Measurements from ENCODE around the gene MYADML2. TPM values are rescaled to one million over a fixed set of nuclear protein-coding genes. Genes with fewer than 3 reads are reported as not detected.
A peak's percentile ranks its signal among the peaks of the same experiment; 100 is the strongest.
"Not testable (repeated sequence)": the region's sequence is repeated elsewhere in the genome, so short reads cannot be mapped to it uniquely, and the experiment has no call there.

The MYADML2 gene
- total RNA-seq, 1 donor from 2014 or later: 3.2 TPM

DNA sequence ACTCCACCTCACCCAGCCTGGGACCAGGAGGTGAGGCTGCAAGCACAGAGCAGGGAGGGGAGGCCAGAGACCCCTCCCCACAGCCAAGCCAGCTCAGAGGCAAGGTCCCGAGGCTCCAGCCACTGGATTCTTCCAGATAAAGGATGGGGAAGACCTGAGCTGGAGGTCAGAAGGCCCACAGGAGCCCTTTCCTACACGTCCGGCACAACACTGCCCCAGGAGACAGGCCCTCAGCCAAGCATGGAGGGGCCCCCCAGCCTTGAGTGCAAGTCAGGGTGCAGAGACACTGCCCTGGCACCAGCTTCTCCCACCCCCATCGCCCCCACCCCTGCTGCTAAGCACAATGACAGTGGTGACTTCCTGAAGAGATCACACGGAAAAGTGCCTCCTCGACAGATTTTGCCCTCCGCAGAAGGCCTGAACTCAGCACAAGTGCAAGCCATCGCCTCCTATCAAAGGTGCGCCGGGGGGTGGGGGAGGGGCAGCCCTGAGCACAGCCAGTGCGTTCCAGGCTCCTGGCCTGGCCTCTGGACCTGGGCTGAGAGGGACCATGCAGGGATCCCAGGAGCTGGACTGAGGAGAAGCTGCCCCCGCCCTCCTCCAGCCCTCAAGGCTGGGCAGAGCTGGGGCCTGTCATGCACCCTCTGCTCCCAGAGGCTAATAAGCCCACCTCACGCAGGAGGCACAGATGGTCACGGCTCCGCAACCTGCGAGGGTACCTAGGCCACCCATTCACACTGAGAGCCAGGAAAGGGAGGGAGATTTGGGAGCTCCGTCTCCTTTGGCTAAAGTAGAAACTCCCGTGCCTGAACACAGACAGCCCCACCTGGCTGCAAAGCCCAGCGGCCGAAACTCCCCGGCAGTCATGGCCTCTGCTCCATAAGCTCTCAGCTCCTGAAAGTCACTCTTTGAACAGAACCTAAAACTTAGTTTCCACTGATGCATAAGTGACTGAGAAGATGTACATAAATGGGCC, 22.2 kb downstream of the MYADML2 start:
- DNase-seq: no peak

DNA sequence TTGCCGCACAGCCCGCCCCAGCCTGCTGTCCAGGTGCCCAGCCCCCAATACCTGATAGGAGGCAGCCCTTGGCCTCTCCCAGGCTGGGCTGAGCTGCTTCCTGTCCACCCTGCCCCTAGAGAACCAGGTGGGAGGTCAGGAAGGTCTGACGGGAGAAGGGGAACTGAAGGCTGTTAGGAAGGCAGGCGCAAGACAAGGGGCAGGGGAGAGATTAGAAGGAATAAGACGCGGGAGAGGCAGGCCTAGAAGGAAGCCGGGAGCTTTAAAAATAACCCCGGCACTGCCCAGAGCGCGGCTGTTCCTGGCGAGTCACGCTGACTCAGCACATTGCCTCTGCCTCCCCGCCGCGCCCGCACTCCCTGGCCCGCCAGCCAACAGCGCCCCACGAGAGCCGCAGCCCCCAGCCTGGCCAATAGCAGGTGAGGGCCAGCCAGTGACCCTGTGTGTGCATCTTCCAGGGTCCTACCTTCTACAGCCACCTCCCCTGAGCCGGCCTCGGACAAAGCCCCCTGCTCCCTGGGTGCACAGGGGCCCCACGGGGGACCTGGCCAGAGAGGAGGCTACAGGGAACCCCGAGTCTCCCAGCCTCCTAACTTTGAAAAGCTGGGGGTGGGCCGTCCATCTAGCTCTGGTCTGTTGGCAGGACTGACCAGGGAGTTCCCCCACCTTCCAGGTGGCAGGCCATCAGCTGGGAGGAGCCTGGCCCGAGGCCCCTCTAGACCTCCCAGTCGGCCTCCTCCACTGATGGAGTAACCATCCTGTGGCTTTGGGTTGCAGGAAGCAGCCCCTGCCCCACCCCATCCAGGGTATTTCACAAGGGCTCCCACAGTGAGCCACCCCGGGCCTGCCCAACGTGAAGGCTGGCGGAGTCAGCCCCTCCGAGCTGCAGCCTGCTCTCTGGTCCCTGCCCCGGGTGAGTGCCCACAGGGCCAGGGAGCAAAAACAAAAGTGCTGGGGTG, 23.5 kb downstream of the MYADML2 start:
- DNase-seq: no peak

DNA sequence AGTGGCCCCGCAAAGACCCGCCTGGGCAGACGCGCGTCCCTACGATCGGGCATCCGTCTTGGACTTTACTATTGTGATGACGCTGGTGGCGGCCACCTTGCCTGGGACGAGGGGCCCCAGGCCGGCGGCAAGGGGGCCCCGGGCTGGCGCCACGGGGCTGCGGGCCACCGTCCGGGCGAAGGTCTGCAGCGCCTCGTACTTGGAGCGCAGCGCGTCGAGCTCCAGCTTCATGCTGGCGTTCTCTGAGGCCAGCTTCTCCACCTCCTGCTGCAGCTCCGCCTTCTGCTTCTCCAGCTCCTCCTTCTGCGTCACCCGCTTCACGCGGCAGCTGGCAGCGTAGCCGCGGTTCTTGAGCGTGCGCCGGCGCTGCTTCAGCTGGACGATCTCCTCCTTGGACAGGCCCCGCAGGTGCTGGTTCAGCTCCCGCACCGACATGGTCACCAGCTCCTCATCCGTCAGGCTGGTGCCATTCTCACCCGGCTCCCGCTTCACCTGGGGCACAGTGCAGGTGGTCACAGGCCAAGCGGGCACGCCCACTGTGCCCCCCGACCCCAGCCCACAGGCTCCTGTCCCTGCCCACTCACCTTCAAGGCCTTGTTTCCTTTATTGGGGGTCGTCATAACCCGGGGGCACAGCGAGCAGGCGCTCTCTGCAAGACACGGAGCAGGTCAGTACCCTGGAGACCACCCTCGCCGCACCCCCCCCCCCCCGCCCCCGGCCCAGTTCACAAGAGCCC, 24.3 kb downstream of the MYADML2 start:
- DNase-seq: no peak

DNA sequence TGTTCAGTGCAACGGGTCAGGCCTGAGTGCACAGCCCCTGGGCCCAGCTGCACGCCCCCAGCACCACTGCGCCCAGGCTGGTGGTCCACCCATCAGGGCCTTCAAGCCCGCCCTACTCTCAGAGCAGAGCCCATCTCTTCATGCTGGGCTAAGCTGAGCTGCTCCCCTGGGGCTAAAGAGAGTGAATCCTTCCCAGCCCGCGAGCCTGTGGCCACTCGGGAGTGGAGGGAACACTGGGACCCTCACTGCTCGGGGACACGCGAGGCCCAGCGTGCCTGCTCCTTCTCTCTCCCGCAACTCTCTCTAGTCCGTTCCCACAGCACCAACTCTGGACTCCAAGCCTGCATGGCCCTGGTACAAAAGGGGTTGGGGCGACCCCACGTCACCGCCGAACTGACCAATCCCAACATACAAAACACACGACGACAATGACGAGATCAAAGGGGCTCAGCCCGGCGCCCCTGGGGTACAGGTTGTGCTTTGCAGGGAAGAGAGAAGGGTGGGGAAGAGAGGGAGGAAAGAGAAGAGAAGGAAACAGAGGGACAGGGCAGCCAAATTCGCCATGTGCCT, 25.0 kb downstream of the MYADML2 start:
- DNase-seq: no peak

DNA sequence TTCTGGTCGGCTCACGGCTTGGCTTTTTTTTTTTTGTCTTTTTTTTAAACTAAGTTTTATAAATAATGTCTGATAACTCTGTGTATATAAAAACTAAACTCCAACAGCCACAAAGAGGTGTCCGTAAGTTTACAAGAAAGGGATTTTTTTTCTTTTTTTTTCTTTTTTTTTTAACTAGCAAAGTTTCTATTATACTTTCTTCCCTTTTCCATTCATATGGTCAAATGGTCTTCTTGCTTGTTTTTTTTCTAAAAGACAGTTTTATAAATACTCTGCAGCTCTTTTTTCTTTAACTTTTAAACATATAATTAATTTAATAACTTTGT, 25.5 kb downstream of the MYADML2 start:
- no peak for DNase-seq

DNA sequence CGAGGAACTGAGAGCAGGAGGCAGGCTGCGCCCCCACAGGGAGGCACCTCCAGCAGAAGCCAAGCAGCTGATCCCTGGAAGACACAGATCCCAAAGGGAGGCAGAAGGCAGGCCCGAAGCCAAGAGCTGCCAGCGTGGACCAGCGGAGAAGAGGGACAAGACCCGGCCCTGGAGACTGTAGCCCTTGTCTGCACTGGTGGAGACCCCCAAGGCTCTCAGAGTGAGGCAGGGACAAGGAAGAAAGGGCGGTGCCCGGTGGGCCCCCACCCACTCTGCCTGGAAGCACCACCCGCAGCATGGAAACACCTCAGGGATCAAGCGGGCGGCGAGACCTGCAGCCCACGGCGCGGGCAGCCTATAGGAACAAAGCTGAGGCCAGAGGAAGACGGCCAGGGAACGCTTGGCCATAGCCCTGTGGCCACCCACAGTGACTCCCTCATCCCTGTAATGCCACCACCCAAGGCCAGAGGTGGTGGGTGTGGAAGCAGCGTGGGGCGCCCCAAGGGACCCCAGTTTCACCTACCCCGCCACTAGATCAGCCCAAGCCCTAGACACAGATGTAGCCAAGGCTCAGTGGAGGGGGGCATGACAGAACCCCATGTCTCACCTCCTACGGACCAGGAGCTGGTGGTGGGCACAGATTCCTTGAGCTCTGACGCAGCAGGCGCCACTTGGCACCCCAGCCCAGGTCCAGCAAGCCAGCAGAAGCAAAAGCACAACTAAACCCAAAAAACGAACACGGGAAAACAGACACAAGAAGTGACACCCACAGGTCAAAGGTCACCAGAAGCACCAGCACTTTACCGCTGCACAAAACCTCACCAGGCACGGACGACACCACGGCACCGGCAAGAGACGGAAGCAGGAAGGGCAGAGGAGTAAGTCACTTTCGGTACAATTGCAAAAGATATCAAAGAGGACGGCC, 26.2 kb downstream of the MYADML2 start:
- no peak for DNase-seq

DNA sequence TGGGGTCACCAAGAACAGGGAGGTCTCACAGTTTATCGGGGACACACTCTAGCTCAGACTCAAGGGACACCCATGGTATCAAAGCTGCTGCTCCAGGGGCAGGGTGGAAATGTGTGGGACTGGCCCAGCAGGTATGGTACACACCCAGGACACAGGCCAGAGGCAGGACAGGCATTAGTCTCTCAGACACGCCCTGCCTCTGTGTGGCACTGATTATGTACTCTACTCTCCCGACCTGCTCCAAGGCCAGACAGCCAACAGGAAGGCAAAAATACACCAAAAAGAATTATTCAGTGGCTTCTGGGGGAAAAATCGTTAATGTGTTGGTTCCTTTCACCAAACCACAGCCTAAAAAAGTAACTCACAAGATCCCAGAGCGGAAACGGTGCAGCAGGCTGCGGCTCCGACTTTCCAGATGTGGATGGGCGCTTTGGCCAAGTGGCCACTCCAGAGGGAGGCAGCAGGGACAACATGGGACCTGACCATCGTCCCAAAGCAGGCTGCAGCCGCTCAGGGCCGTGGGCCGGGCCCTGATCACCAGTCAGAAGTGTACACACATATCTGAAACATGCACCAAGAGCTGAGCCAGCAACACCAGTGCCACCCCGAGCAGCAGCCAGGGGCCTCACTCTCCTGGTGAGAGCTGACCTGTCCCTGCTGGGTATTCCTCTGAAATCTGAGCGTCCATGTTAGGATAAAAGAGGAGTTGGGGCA, 28.0 kb downstream of the MYADML2 start:
- DNase-seq: no peak

DNA sequence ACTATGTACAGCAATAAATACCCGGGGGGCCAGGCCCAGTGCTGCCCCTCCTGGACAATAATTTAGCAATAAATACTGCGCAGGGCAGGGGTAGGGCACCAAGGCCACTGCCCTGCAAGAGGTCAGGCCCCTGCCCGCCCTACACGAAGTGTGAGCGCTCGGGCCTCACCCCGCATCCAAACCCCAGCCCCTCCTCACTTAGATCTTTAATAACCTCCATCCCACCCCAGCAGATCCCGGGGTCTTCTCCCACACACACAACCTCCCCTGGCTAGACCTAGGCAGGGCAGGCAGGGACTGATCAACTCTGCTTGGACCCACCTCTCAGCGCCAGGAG, 28.7 kb downstream of the MYADML2 start:
- not testable (repeated sequence) for DNase-seq

DNA sequence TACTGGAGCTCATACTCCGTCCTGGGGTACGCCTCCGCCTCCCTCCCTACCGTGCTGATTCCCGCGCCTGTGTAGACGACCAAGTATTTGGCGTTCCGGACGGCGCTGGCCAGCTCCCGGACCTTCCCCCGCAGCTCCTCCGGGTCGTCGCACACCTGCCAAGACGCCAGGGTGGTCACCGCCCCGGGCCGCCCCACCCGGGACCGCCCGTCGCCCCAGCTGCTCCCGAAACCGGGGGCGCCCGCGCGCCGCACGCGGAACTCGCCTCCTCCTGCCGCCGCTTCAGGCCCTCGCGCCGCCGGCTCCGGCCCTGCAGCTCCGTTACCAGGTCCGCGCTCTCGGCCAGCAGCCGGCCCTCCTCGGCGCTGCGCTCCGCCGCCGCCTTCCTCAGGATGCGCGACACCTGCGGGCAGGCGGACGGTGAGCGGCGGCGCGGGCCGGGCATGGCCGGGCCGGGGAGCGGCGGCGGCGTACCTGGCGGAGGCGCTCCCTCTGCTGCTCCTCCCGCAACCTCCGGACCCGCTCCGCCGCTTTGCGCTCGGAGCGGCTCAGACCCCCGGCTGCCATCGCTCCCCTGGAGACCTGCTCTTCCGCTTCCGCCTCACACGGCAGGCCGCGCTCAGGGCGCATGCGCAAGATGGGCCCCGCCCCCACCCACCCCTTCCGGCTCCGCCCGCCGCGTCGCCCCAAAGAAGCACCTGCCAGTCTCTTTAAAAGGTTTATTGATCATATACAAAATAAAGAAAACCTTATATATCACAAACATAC, 29.3 kb downstream of the MYADML2 start, which contains the start of gene SIRT7:
Gene SIRT7, minus strand, starts transcription at position 612 of the 768 bp plus-strand sequence. Its CDS starts 45 bp downstream, at position 567.
- peak; percentile 37 for DNase-seq

DNA sequence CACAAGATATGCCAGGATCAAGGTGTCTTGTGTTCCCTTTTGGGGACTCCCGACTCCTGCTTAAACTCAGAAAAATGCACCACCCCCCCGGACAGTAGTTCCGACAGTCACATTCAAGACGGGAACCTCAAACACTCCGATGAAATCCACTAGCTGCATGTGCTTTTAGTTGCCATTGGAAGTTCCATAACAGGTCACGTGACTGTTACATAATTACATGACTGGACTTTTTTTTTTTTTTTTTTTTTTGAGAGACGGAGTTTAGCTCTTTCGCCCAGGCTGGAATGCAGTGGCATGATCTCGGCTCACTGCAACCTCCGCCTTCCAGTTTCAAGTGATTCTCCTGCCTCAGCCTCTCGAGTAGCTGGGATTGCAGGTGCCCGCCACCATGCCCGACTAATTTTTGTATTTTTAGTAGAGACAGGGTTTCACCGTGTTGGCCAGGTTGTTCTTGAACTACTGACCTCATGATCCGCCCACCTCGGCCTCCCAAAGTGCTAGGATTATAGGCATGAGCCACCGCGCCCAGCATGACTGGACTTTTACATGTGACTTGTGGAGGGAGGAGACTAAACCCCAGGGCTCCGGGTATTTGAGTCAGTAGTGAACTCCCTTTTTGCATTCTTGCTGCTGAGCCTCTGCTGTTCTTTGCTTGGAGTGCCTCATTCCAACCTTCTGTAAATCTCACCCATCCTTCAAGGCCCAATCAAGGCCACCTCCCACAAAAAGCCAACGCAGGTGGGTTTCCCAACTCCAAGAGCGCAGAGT, 30.6 kb downstream of the MYADML2 start:
- DNase-seq: no peak

DNA sequence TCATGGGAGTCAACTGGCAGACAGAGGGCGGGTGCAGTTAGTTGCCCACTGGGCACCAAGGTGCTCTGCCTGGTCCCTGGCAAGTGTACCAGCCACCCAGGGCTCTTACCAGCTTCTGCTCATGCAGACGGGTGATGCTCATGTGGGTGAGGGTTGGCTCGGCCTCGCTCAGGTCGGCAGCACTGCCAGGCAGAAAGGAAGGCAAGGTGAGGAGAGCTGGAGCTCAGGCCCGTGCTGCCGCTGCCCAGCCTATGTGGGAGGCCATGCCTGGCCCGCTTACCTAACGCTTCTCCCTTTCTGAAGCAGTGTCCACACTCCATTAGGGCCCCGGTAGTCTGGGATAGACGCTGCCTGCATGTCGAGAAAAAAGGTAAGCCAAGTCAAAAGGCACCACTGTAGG, 31.7 kb downstream of the MYADML2 start:
- DNase-seq: no peak

DNA sequence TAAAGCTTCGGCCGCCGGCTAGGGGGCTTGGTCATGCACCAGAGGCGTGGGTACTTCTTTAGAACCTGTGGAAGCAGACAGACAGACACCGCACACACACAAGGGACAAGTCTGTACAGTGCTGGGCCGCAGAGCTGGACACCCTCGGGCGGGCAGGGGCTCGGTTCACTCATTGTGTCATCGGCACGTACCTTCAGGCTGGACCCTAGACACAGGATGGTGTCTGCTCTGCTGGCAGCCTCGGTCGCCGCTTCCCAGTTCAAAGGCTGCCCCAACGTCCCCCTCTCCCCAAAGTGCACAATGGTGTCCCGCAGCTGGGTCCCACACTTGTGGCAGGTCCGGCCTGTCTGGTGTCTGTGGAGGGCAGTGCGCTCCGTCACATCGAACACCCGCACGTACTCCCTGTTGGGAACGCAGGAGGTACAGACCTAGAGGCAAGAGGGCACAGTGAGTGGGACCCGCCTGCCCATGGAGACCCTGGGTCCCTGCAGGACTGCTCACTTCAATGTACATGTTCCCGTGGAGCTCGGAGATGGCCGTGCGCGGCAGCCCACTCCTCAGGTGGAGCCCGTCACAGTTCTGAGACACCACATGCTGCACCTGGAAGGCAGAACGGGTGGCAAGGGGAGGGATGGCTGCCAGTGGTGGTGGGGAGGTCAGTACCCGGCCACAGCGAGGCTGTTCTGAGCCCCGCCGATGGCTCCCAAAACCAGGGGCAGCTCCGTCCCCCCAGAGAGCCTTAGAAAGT, 32.8 kb downstream of the MYADML2 start:
- DNase-seq: no peak

DNA sequence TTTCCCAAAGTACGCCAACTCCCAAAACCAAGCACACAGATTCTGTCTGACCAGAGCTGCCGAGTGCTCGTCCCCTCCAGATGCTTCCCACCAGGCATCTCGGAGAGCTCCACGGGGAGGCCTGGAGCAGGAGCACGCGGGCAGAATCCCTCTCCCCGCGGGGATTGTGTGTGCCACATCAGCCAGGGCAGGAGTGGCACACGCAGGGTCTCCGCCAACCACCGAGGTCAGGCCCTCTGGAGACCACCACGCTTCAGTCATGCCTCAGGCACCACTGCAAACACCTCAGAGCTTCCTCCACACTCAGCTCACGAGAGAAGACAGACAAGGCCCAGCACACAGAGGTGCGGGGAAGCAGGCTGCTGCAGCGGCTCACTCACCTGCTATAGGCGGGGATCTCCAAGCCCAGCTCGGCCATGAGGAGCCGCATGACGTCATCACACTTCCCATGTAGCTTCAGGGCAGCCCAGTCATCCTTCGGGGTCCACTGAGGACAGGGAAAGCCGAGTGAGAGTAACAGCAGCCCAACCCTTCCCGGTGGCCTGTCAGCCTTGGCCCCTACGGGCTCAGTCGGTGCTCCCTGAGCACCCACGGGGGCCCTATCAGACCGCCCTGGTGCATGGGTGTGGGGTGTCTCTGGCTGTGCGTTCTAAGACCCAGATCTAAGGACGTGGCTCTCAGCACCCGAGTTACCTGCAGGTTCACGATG, 33.5 kb downstream of the MYADML2 start:
- DNase-seq: no peak

DNA sequence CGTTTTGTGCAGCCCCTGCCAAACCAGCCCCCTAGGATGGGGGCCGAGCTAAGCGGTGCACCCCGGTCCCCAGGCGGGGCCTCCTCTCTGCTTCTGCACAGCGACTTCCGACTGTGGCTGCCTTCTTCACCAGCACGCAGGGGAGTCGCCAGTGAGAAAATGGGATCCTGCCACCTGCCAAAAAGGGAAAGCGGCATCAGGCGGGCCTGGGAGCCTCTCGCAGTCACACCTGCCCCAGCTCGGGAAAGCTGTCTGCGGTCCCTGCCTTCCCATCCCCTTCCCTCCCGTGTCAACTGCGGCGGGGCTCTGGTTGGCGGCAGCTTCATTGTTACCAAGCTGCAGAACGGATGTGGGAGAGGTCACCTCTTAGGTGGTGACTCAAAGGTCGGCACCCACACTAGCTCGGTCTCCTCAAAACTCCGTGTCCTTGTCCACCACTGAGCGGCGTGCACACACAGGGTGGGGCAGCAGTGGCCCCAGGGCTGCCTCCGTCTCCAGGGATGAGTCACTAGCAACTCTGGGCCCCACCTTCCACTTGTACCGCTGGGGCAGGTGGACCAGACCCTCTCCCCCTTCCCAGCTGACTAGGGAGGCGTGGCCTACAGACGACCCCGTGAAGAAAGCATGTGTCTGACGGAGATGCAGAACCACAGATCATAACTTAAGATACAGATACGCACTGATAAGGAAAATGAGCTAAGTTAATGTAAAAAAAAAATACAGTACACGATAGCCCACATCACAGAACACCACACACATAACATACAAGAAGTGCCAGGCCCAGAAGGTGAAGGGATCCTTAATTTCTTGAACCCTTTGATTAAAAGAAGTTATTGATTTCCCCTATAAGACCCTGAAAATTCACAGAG, 34.4 kb downstream of the MYADML2 start:
- no peak for DNase-seq

DNA sequence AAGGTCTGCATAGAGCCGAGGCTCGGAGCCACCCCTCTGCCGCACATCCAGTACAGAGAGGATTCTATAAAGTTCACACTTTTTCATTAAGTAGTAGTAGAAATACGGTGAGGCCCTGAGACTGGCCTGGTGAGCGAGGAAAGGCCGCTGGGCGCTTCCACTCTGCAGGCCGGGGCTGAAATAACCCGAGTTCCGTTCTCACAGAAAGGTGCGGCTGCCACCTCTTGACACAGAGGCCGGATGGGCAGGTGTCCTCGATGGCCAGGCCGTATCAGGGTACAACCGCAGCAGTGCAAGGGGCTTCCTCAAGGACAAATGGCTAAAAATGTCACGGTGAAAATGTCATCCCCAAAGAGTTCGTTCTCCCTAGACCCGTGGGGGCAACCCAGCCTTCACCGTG, 35.1 kb downstream of the MYADML2 start:
- no peak for DNase-seq
